ENCODE data around the gene SIDT2. TPM values are rescaled to one million over a fixed set of nuclear protein-coding genes. Genes with fewer than 3 reads are reported as not detected.
"Not testable (repeated sequence)": the region's sequence is repeated elsewhere in the genome, so short reads cannot be mapped to it uniquely, and the experiment has no call there.

Gene SIDT2
- total and polyA plus RNA-seq, 4 donors = 24.5 to 51.7 (median 36.5) TPM

DNA sequence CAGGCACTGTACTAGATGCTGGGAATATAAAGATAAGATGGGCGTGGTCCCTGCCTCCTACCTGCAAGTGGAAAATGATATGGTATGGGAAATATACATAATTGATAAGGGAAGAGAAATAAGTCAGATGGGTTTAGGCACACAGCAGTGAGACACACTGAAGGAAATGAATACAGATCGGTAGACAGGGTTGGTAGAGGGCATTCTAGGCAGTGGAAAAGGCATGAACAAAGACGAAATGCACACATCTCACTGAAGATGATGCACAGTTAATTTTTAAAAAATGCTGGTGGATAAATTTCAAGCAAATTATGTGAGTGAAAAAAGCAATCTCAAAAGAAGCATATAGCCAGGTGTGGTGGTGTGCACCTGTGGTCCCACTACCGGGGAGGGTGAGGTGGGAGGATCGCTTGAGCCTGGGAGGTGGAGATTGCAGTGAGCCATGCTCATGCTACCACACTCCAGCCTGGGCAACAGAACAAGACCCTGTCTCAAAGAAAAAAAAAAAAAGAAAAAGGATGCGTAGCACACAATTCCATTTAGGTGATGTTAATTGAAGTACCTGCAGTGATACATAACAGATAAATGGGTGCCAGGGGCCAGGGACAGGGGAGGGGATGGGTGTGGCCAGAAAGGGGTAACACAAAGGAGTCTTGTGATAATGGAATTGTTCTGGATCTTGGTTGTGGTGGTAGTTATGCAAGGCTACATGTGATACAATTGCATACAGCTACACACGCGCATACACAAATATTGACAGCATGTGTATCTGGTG lies 31.0 kb downstream of the SIDT2 start:
- H3K36me3 ChIP-seq (ENCODE audit: control insufficient read depth, insufficient read depth, low read length) = peaks cover 29% of the 10 kb centered on the region
- not testable (repeated sequence) for H3K4me3 ChIP-seq (ENCODE audit: low read depth, low read length); H3K9me3 ChIP-seq (ENCODE audit: control insufficient read depth, insufficient read depth, low read length); H3K27me3 ChIP-seq (ENCODE audit: control insufficient read depth, insufficient read depth, low read length); H3K27ac ChIP-seq (ENCODE audit: low read depth, low read length); DNase-seq (ENCODE audit: low read depth in 4 of 6, low spot score in 6 of 6)
- H3K4me1 ChIP-seq (ENCODE audit: control insufficient read depth, insufficient read depth, low read length) = peaks cover 11% of the 10 kb centered on the region
- WGBS (ENCODE audit: insufficient coverage) = 93% methylated on average over 6 of the region's 8 CpGs

DNA sequence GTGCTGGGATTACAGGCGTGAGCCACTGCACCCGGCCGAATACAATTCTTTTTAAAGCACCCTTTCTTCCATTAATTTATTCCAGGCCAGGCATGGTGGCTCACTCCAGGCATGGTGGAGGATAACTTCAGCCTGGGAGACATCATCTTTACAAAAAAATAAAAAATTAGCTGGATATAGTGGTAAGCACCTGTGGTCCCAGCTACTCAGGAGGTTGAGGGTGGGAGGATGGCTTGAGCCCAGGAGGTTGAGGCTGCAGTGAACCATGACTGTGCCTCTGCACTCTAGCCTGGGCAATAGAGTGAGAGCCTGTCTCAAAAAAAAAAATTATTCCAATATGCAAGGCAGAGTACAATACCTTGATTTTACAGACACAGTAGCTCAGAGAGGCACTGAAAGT lies 32.1 kb downstream of the SIDT2 start:
- Histone ChIP-seq H3K36me3 (ENCODE audit: control insufficient read depth, insufficient read depth, low read length) (peaks cover 25% of the 10 kb centered on the region), H3K9me3 (ENCODE audit: control insufficient read depth, insufficient read depth, low read length) (no peaks in the 10 kb centered on the region)
- no CpG with 5 or more reads among the region's 3 CpGs for WGBS (ENCODE audit: insufficient coverage)

DNA sequence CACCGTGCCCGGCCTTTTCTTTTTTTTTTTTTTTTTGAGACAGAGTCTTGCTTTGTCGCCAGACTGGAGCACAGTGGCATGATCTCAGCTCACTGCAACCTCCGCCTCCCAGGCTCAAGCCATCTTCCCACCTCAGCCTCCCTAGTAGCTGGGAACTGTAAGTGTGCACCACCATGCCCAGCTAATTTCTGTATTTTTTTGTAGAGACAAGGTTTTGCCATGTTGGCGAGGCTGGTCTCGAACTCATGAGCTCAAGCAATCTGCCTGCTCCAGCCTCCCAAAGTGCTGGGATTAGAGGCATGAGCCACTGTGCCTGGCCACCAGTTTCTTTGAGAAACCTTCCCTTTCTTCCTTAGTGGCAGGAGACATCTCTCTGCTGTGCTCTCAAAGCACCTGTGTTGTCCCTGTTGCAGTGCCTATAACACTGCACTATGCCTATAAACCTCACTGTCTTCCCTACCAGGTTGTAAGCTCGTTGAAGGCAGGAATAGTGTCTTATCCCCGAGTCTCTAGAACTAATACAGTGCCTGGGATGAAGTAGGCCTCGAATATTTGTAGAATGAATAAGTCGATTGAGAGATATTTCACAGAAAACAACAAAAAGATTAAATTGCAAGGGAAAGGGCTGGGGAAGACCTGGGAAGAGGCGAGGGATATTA lies 34.3 kb downstream of the SIDT2 start:
- Histone ChIP-seq H3K27ac (ENCODE audit: low read depth, low read length) (no peak overlapping the region), H3K9me3 (ENCODE audit: control insufficient read depth, insufficient read depth, low read length) (no peaks in the 10 kb centered on the region), H3K4me3 (ENCODE audit: low read depth, low read length) (no peak overlapping the region), H3K36me3 (ENCODE audit: control insufficient read depth, insufficient read depth, low read length) (peaks cover 44% of the 10 kb centered on the region), H3K27me3 (ENCODE audit: control insufficient read depth, insufficient read depth, low read length) (no peaks in the 10 kb centered on the region), H3K4me1 (ENCODE audit: control insufficient read depth, insufficient read depth, low read length) (no peaks in the 10 kb centered on the region)
- 93% methylated on average over 5 of the region's 11 CpGs for WGBS (ENCODE audit: insufficient coverage)
- no peak for DNase-seq (ENCODE audit: low read depth in 4 of 6, low spot score in 6 of 6)

More for the DNA sequence above, 32.1 kb downstream of the SIDT2 start:
- Histone ChIP-seq H3K27me3 (ENCODE audit: control insufficient read depth, insufficient read depth, low read length) (no peaks in the 10 kb centered on the region), H3K27ac (ENCODE audit: low read depth, low read length) (no peak overlapping the region), H3K4me1 (ENCODE audit: control insufficient read depth, insufficient read depth, low read length) (peaks cover under 1% of the 10 kb centered on the region), H3K4me3 (ENCODE audit: low read depth, low read length) (no peak overlapping the region)
- no peak for DNase-seq (ENCODE audit: low read depth in 4 of 6, low spot score in 6 of 6)

- no peak for DNase-seq (ENCODE audit: low read depth in 4 of 6, low spot score in 6 of 6)
- no peak overlapping the region for H3K27ac ChIP-seq (ENCODE audit: low read depth, low read length)
- no peaks in the 10 kb centered on the region for H3K9me3 ChIP-seq (ENCODE audit: control insufficient read depth, insufficient read depth, low read length)
- WGBS (ENCODE audit: insufficient coverage) = 54% methylated on average over 4 of the region's 7 CpGs
- H3K27me3 ChIP-seq (ENCODE audit: control insufficient read depth, insufficient read depth, low read length) = no peaks in the 10 kb centered on the region
- H3K36me3 ChIP-seq (ENCODE audit: control insufficient read depth, insufficient read depth, low read length) = peaks cover 61% of the 10 kb centered on the region
- no peaks in the 10 kb centered on the region for H3K4me1 ChIP-seq (ENCODE audit: control insufficient read depth, insufficient read depth, low read length)
- no peak overlapping the region for H3K4me3 ChIP-seq (ENCODE audit: low read depth, low read length)
These were observed 36.0 kb downstream of the SIDT2 start for GRCh38 chr11:117214404-117215110.

DNA sequence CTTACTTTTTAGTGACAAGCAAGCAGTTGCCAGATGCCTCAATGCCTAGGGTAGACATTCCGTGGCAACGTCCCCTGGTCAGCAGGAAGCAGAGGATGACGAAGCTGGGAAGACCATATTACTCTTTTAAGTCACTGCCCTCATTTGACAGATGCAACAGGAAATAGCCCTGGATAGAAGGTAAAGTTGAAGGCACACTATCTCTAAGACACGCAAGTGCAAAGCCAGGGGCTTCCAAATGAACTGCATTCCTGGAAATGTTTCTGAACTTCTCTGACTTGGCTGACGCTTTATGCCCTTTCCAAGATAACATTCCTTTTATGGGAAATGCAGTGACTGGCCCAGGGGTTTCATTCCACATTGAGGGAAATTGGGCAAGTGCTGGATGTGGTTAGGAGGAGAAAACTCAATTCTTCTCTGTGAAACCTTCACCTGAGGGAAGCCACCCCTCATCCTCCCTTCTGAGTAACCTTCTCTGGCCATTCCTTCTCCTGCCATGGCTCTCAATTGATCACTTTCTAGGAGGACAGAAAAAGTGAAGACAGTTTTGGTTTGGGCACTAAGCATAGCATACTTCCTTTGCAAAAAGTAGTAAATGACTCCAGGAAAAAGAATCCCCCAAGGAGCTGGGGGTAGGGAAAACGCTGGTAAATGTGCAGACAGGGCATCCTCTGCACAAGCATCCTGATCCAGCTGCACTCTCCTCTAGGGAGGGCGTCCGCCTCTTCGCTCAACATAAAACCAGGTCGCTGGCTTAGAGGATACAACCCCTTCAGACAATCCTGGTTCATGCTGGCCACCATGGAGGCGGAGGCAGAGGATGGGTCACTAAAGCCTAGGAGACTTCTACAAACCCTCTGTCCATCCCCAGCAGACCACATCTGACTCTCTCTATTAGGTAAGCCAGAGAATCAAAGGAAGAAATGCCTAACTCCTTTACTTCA lies 38.9 kb downstream of the SIDT2 start:
- no peak overlapping the region for H3K4me3 ChIP-seq (ENCODE audit: low read depth, low read length)
- no peaks in the 10 kb centered on the region for H3K27me3 ChIP-seq (ENCODE audit: control insufficient read depth, insufficient read depth, low read length)
- 93% methylated on average over 7 of the region's 11 CpGs for WGBS (ENCODE audit: insufficient coverage)
- DNase-seq (ENCODE audit: low read depth in 4 of 6, low spot score in 6 of 6) = no peak
- peaks cover 24% of the 10 kb centered on the region for H3K4me1 ChIP-seq (ENCODE audit: control insufficient read depth, insufficient read depth, low read length)
- peak overlapping the region; percentile 49 for H3K27ac ChIP-seq (ENCODE audit: low read depth, low read length)
- peaks cover 75% of the 10 kb centered on the region for H3K36me3 ChIP-seq (ENCODE audit: control insufficient read depth, insufficient read depth, low read length)
- H3K9me3 ChIP-seq (ENCODE audit: control insufficient read depth, insufficient read depth, low read length) = no peaks in the 10 kb centered on the region

- Histone ChIP-seq H3K36me3 (ENCODE audit: control insufficient read depth, insufficient read depth, low read length) (peaks cover 76% of the 10 kb centered on the region), H3K9me3 (ENCODE audit: control insufficient read depth, insufficient read depth, low read length) (no peaks in the 10 kb centered on the region), H3K27ac (ENCODE audit: low read depth, low read length) (peak overlapping the region; percentile 49), H3K27me3 (ENCODE audit: control insufficient read depth, insufficient read depth, low read length) (no peaks in the 10 kb centered on the region), H3K4me3 (ENCODE audit: low read depth, low read length) (no peak overlapping the region), H3K4me1 (ENCODE audit: control insufficient read depth, insufficient read depth, low read length) (peaks cover 24% of the 10 kb centered on the region)
- WGBS (ENCODE audit: insufficient coverage) = 57% methylated on average over 4 of the region's 15 CpGs
- DNase-seq (ENCODE audit: low read depth in 4 of 6, low spot score in 6 of 6) = peak in 1 of 6 donors; percentile 45
These were observed 39.8 kb downstream of the SIDT2 start for GRCh38 chr11:117218133-117218915.

- Histone ChIP-seq H3K4me3 (ENCODE audit: low read depth, low read length) (no peak overlapping the region), H3K27ac (ENCODE audit: low read depth, low read length) (no peak overlapping the region), H3K27me3 (ENCODE audit: control insufficient read depth, insufficient read depth, low read length) (no peaks in the 10 kb centered on the region), H3K9me3 (ENCODE audit: control insufficient read depth, insufficient read depth, low read length) (no peaks in the 10 kb centered on the region), H3K4me1 (ENCODE audit: control insufficient read depth, insufficient read depth, low read length) (peaks cover 24% of the 10 kb centered on the region), H3K36me3 (ENCODE audit: control insufficient read depth, insufficient read depth, low read length) (peaks cover 78% of the 10 kb centered on the region)
- no peak for DNase-seq (ENCODE audit: low read depth in 4 of 6, low spot score in 6 of 6)
- 98% methylated on average over 9 of the region's 9 CpGs for WGBS (ENCODE audit: insufficient coverage)
These were observed 40.5 kb downstream of the SIDT2 start for GRCh38 chr11:117219001-117219400.

GRCh38 chr11:117219455-117219854 lies 40.9 kb downstream of the SIDT2 start:
- WGBS (ENCODE audit: insufficient coverage) = 96% methylated on average over 8 of the region's 8 CpGs
- no peak for DNase-seq (ENCODE audit: low read depth in 4 of 6, low spot score in 6 of 6)

More at GRCh38 chr11:117219455-117219854, 40.9 kb downstream of the SIDT2 start:
- no peak overlapping the region for H3K4me3 ChIP-seq (ENCODE audit: low read depth, low read length)
- H3K4me1 ChIP-seq (ENCODE audit: control insufficient read depth, insufficient read depth, low read length) = peaks cover 24% of the 10 kb centered on the region
- H3K27me3 ChIP-seq (ENCODE audit: control insufficient read depth, insufficient read depth, low read length) = no peaks in the 10 kb centered on the region
- peaks cover 79% of the 10 kb centered on the region for H3K36me3 ChIP-seq (ENCODE audit: control insufficient read depth, insufficient read depth, low read length)
- no peaks in the 10 kb centered on the region for H3K9me3 ChIP-seq (ENCODE audit: control insufficient read depth, insufficient read depth, low read length)
- no peak overlapping the region for H3K27ac ChIP-seq (ENCODE audit: low read depth, low read length)
